Right atrium auricular region (tissue), 2 donors: ENCODE results near the gene GNG8. TPM values are rescaled to one million over a fixed set of nuclear protein-coding genes. Genes with fewer than 3 reads are reported as not detected.

ENCODE experiments used
- DNase-seq: peaks from one replicate; pipeline ENCODE4 v3.0.0-alpha.2; 2019; ENCODE audit warnings: low spot score
- H3K27ac ChIP-seq, 2 donors: fragments of 200-600 bp; sonication (generic); 1 replicate in 1 of 2; 2 replicates in 1 of 2; pipeline ENCODE4 v1.5.1; 2016 to 2019
- H3K27me3 ChIP-seq, 2 donors: fragments of 200-600 bp; sonication (generic); one replicate each; pipeline versions ENCODE4 v1.5.1 to v1.6.0; 2017 to 2019
- H3K36me3 ChIP-seq: fragments of 200-600 bp; sonication (generic); one replicate; pipeline ENCODE4 v1.5.1; 2016
- H3K4me1 ChIP-seq, 2 donors: fragments of 200-600 bp; sonication (generic); one replicate each; pipeline versions ENCODE4 v1.5.1 to v1.6.0; 2017 to 2019
- H3K4me3 ChIP-seq, 2 donors: fragments of 200-600 bp; sonication (generic); 1 replicate in 1 of 2; 2 replicates in 1 of 2; pipeline ENCODE4 v1.5.1; 2017 to 2019; ENCODE audit warnings: mild to moderate bottlenecking in 1 of 2, moderate library complexity in 1 of 2
- H3K9me3 ChIP-seq, 2 donors: fragments of 200-600 bp; sonication (generic); one replicate each; pipeline ENCODE4 v1.5.1; 2019
- total RNA-seq, 2 donors: library from RNA; depleted of rRNA; stranded (reverse); fragments of >200 nt; gene quantifications; one replicate each; pipeline ENCODE4 v1.1.0, GENCODE V29; 2016
- TF ChIP-seq, protein P1 (sequence below), 2 donors: fragments of 200-600 bp; sonication (generic); IDR thresholded peaks; one replicate each; pipeline ENCODE4 v1.5.1; 2019; ENCODE audit warnings: antibody characterized with exemption in 2 of 2

The GNG8 gene
- total RNA-seq, 2 donors from 2014 or later = not detected

DNA sequence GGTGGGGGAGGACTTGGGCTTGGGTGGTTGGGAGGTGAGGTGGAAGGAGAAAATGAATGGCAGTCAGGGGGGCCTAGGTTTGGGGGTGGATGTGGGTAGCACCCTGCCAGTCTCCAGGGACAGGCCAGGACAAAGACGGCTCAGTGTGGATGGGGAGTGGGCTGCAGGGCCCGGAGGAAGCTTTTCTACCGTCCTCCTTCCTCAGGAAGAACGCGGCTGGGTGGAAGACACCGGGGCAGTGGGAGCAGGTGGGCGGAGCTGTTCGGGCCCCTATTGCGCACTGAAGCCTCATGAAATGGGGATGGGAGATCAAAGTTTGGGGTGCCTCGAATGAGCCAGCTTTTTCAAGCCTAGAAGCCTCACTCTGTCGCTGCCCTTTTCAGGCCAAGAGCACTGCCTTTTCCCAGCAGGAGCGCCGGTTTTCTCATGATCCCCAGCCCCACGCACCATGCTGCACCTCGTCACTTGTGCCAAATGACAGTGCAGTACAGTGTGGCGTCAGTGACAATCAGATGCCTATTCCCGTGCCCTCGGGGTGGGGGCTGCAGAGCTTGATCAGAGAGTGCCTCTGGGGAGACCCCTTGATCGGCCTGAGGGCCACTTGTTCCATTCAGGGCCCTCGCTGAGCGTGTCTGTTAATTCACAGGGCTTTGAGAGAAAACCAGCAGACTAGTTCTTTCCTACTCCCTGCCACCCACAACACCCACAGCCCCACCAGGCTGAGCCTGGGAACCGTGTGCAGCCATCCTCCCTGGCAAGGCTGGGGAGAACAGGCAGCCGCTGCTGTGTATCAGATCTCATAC is 33.4 kb downstream of the GNG8 start:
- H3K4me1 ChIP-seq = peaks cover 0 to 56% of the 10 kb centered on the region in 2 donors

DNA sequence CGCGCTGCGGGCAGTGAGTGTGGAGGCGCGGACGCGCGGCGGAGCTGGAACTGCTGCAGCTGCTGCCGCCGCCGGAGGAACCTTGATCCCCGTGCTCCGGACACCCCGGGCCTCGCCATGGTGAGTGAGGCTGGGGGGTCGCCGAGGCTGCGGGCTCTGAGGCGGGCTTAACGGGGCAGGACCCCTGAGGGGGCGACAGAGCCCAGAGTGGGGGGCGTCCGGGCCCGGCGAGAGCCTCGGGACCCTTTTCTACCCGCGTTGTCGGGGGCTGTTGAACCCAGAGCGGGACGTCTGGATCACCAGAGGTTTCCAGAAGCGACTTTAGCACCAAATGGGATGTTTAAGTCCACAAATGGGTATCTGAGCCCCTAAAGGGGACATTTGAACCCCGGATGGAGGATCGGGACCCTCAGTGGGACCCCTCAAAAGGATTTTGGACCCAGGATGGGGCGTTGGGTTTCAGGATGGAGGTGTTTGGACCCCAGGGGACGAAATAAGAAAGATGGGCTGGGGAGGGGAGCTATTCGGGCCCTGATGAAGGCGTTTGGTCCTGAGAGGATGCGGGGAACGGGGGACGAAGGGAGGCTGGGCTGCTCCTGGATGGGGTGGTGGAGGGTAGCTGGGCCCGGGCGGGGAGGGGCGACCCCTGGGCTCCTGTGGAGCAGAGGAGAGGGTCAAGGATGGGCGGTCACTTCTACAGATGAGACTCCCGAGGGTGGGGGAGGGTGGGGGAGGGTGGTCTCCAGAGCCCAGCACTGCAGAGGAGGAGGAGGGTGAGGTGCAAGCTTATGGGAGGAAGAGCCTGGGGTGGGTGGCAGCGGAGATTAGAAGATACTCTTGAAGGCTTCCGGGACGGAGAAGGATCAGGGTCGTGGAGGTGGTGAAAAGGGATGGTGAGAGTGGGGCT is 34.4 kb downstream of the GNG8 start, which contains the start of gene CALM3:
TSS of gene CALM3 (plus strand) at position 13 of the 907 bp plus-strand sequence. CDS start at position 118, 105 bp downstream.
- H3K27me3 ChIP-seq = no peaks in the 10 kb centered on the region
- TF ChIP-seq, protein P1, sequence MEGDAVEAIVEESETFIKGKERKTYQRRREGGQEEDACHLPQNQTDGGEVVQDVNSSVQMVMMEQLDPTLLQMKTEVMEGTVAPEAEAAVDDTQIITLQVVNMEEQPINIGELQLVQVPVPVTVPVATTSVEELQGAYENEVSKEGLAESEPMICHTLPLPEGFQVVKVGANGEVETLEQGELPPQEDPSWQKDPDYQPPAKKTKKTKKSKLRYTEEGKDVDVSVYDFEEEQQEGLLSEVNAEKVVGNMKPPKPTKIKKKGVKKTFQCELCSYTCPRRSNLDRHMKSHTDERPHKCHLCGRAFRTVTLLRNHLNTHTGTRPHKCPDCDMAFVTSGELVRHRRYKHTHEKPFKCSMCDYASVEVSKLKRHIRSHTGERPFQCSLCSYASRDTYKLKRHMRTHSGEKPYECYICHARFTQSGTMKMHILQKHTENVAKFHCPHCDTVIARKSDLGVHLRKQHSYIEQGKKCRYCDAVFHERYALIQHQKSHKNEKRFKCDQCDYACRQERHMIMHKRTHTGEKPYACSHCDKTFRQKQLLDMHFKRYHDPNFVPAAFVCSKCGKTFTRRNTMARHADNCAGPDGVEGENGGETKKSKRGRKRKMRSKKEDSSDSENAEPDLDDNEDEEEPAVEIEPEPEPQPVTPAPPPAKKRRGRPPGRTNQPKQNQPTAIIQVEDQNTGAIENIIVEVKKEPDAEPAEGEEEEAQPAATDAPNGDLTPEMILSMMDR (IDR thresholded peaks at IDR 0.05) = no peak
- H3K4me3 ChIP-seq = peak within 1 kb of the TSS; percentile 96 to 98
- peaks cover 0 to 3% of the 10 kb centered on the region in 2 donors for H3K9me3 ChIP-seq
- H3K4me1 ChIP-seq = peaks cover 0 to 48% of the 10 kb centered on the region in 2 donors
- H3K27ac ChIP-seq = peak within 1 kb of the TSS; percentile 96 to 98
- peak; percentile 57 for DNase-seq
- peaks cover 12% of the 10 kb centered on the region for H3K36me3 ChIP-seq

More for the DNA sequence above, 33.4 kb downstream of the GNG8 start:
- DNase-seq = peak; percentile 66
- Histone ChIP-seq H3K9me3 (peaks cover 0 to 3% of the 10 kb centered on the region in 2 donors), H3K36me3 (peaks cover 22% of the 10 kb centered on the region), H3K4me3 (peak overlapping the region; percentile 96 to 98), H3K27me3 (no peaks in the 10 kb centered on the region), H3K27ac (peak overlapping the region; percentile 96 to 98)
- TF ChIP-seq, protein P1 (IDR thresholded peaks at IDR 0.05) = no peak

DNA sequence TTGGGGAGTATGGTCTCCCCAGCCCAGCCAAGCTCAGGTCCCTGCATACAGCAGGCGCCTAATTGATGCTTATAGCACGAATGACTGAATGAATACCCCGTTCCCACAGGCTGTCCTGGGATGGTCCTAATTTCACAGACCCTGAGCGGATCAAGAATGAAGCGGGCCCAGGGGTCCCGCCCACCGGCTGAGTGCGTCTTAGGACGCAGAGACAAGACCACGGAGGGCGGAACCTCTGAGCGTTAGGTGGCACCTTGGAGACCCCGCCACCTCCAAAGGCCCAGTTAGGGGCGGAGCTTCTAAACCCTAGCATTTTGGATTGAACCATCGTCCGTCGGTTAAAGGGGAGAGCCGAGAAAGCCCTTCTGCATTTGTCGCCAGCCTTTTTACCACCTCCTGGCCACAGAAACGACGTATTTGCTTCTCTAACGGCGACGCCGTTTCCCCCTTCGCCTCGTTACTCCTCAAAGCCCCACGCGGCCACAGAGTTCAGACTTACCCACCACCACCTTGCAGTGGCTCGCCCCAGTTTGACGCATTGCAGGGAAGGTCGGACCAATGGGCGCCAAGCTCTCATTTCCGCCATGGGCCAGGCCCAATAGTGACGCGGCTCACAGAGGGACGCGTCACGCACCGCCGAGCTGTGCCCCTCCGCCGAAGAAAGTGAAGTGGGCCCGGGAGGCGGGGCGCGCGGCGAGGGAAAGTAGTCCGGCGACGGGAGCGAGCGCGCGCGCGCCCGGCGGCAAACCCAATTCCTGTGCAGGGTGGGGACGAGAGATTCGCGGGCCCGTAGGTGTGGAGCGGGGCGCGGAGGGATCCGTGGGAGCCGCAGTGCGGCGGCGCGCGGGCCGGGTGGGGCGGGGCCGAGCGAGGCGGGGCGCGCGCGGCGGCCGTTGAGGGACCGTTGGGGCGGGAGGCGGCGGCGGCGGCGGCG is 35.4 kb downstream of the GNG8 start:
- Histone ChIP-seq H3K9me3 (peaks cover 0 to 3% of the 10 kb centered on the region in 2 donors), H3K27ac (peak overlapping the region; percentile 96 to 98), H3K4me1 (peaks cover 0 to 38% of the 10 kb centered on the region in 2 donors), H3K4me3 (peak overlapping the region; percentile 96 to 98), H3K36me3 (peaks cover 3% of the 10 kb centered on the region), H3K27me3 (no peaks in the 10 kb centered on the region)
- TF ChIP-seq, protein P1 (IDR thresholded peaks at IDR 0.05) = no peak
- peak; percentile 98 for DNase-seq

DNA sequence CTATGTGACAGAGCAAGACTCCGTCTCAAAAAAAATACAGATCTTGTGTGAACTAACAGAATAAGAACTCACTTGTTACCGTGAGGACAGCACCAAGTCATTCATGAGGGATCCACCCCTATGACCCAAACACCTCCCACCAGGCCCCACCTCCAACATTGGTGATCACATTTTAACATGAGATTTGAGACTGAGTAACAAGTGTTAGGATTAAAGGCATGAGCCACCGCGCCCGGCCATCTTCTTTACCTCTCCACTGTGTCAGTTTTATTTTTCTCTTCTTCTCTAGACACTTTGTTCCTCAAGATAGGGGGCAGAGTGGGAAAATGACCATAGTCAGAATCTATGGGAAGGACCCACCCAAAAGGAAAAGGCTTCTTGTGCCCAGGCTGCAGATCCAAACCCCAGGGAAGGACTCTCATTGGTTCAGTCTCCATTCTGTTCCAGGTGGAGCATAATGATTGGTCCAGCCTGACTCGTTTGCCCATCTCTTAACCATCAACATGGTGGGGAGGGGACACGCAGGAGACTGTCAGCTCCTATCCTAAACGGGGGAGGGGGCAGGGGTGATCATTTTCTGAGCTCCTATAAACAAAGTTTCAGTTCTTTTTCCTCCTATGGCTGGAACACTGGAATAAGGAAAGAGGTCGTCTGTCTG is 36.2 kb downstream of the GNG8 start:
- H3K27me3 ChIP-seq = no peaks in the 10 kb centered on the region
- H3K4me3 ChIP-seq = peak overlapping the region; percentile 96 to 98
- peak; percentile 43 for DNase-seq
- TF ChIP-seq, protein P1 (IDR thresholded peaks at IDR 0.05) = no peak
- no peaks in the 10 kb centered on the region for H3K36me3 ChIP-seq
- H3K9me3 ChIP-seq = peaks cover 0 to 3% of the 10 kb centered on the region in 2 donors
- peaks cover 0 to 30% of the 10 kb centered on the region in 2 donors for H3K4me1 ChIP-seq
- peak overlapping the region; percentile 96 to 98 for H3K27ac ChIP-seq
